CD4-positive, alpha-beta T cell treated with Interleukin-4 for 1 hour (primary cell): ENCODE results near the gene TNK2.

Source experiments
- DNase-seq, 2 donors: peaks; one replicate each; pipeline ENCODE4 v3.0.0-alpha.2; 2020 to 2022

The TNK2 gene

GRCh38 chr3:195815169-195815771 is 93.1 kb downstream of the TNK2 start:
- no peak for DNase-seq

DNA sequence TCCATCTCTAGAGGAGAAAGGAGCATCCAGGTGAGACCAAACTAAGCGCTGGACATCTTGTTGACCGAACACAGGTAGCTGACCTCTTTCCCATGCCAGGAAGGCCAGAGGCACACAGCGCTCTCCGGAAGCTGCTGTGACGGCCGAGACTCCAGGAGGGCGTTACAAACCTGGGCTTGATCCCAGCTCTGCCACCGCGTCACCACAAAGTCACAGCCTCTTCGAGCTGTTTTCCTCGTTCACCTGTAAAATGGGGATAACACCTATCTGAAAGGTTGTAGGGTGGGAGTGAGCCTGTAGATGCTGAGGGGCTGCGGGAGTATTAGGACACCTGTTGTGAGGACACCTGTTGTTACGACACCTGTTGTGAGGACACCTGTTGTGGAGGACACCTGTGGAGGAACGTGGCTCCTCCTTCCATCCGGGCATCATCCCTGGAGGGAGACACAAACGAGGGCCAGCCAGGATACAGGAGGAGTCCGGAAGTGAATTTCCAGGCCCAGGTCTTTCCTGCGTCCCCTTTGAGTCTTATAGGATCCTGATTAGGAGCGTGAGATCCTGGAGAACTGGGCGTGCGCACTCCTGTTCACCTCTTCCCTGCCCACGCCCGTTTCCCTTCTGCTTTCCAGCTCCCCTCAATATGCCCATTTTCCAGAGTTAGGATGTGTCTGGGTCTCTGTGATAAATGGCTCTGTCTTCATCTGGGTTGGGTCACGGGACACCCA is 94.3 kb downstream of the TNK2 start:
- no peak for DNase-seq
